Neural cell (in vitro differentiated cells): ENCODE measurements around the gene SLC6A1.

ENCODE experiments used
- EP300 ChIP-seq: fragments of 450-650 bp; conservative IDR thresholded peaks from 2 replicates; pipeline ENCODE4 v1.6.1; 2014; ENCODE audit warnings: antibody characterized with exemption, mild to moderate bottlenecking, moderate library complexity; ENCODE audit not compliant: poor library complexity, severe bottlenecking
- EZH2 ChIP-seq: fragments of 200-600, 300-800 bp; shearing (Covaris generic), sonication (generic); IDR thresholded peaks from 2 replicates; pipeline ENCODE4 v1.6.1; 2014; ENCODE audit warnings: antibody characterized with exemption, low read length, borderline replicate concordance, mild to moderate bottlenecking; ENCODE audit not compliant: insufficient read depth, poor library complexity, severe bottlenecking
- POLR2AphosphoS5 ChIP-seq: IDR thresholded peaks from 2 replicates; pipeline ENCODE4 v1.6.1; 2012
- TF ChIP-seq, protein P1 (sequence below): fragments of 450-650 bp; IDR thresholded peaks from 2 replicates; pipeline ENCODE4 v1.5.1; 2014; ENCODE audit warnings: antibody characterized with exemption, mild to moderate bottlenecking, moderate library complexity; ENCODE audit not compliant: poor library complexity, severe bottlenecking

DNA sequence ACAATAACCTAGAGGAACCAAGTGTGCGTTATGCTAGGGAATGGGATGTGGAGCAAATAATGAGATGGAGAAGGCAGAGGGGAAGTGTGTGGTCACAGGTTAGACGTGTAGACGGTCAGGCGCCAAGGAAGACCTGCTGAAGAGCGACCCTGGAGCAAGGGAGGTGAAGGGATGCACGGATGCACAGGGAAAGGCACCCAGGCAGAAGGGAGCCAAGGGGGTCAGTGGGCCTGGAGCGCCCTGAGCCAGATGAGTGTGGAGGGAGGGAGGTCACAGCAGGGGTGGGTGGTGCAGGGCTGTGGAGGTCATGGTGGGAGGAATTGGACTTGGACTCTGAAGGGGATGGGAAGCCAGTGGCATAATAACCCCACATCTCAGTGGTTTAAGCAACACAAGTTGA is 70.2 kb downstream of the SLC6A1 start:
- TF ChIP-seq POLR2AphosphoS5 (no peak), EZH2 (no peak), EP300 (no peak)
- TF ChIP-seq, protein P1, sequence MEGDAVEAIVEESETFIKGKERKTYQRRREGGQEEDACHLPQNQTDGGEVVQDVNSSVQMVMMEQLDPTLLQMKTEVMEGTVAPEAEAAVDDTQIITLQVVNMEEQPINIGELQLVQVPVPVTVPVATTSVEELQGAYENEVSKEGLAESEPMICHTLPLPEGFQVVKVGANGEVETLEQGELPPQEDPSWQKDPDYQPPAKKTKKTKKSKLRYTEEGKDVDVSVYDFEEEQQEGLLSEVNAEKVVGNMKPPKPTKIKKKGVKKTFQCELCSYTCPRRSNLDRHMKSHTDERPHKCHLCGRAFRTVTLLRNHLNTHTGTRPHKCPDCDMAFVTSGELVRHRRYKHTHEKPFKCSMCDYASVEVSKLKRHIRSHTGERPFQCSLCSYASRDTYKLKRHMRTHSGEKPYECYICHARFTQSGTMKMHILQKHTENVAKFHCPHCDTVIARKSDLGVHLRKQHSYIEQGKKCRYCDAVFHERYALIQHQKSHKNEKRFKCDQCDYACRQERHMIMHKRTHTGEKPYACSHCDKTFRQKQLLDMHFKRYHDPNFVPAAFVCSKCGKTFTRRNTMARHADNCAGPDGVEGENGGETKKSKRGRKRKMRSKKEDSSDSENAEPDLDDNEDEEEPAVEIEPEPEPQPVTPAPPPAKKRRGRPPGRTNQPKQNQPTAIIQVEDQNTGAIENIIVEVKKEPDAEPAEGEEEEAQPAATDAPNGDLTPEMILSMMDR, result no peak
